Measurements from ENCODE around the gene DTX4. TPM values are rescaled to one million over a fixed set of nuclear protein-coding genes. Genes with fewer than 3 reads are reported as not detected.

The DTX4 gene
- total and polyA plus RNA-seq, 2 of the 4 experiments (the other 2 are of a cell fraction) = 2.7 to 3.0 TPM

- H3K9ac ChIP-seq (ENCODE audit: low read depth, low read length) = no peak overlapping the region
- no peak for DNase-seq
- H3K9me3 ChIP-seq (ENCODE audit: control insufficient read depth, insufficient read depth, low read length) = no peaks in the 10 kb centered on the region
- H3K9me1 ChIP-seq (ENCODE audit: insufficient read depth, low read length) = peaks cover 11% of the 10 kb centered on the region
- H3K27ac ChIP-seq (ENCODE audit: insufficient read depth, low read length) = no peak overlapping the region
- H3K27me3 ChIP-seq (ENCODE audit: control insufficient read depth, insufficient read depth, low read length) = no peaks in the 10 kb centered on the region
- peaks cover 22% of the 10 kb centered on the region for H3K36me3 ChIP-seq (ENCODE audit: control insufficient read depth, insufficient read depth, low read length)
- no peak overlapping the region for H2AK5ac ChIP-seq (ENCODE audit: low read depth, low read length)
- ChIA-PET POLR2A (ENCODE audit: unreplicated experiment) (no interaction called here), CTCF (no interaction called here)
- intact Hi-C loops (cut with micrococcal nuclease) = no loop called here
- TF ChIP-seq CHD1 (IDR thresholded peaks at IDR 0.05; ENCODE audit: low read depth, low read length) (no peak), MAFK (IDR thresholded peaks at IDR 0.05; ENCODE audit: low read depth, low read length) (no peak), NFE2L2 (IDR thresholded peaks at IDR 0.05; ENCODE audit: low read depth, low read length) (no peak), RAD21 (IDR thresholded peaks at IDR 0.05; ENCODE audit: low read length) (no peak), FOS (IDR thresholded peaks at IDR 0.05; ENCODE audit: low read depth, low read length) (no peak), BHLHE40 (IDR thresholded peaks at IDR 0.05; ENCODE audit: low read depth, low read length) (no peak), SMC3 (IDR thresholded peaks at IDR 0.05; ENCODE audit: low read depth, low read length) (no peak), RFX5 (IDR thresholded peaks at IDR 0.05; ENCODE audit: low read depth, low read length) (no peak), MXI1 (IDR thresholded peaks at IDR 0.05; ENCODE audit: borderline replicate concordance, low read depth, low read length) (no peak), RCOR1 (IDR thresholded peaks at IDR 0.05; ENCODE audit: insufficient replicate concordance, low read length) (no peak), MAZ (IDR thresholded peaks at IDR 0.05; ENCODE audit: borderline replicate concordance, low read depth, low read length) (no peak)
- TF ChIP-seq, protein P1, sequence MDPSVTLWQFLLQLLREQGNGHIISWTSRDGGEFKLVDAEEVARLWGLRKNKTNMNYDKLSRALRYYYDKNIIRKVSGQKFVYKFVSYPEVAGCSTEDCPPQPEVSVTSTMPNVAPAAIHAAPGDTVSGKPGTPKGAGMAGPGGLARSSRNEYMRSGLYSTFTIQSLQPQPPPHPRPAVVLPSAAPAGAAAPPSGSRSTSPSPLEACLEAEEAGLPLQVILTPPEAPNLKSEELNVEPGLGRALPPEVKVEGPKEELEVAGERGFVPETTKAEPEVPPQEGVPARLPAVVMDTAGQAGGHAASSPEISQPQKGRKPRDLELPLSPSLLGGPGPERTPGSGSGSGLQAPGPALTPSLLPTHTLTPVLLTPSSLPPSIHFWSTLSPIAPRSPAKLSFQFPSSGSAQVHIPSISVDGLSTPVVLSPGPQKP (IDR thresholded peaks at IDR 0.05; ENCODE audit: borderline replicate concordance, low read depth, low read length) = no peak
- TF ChIP-seq, protein P2, sequence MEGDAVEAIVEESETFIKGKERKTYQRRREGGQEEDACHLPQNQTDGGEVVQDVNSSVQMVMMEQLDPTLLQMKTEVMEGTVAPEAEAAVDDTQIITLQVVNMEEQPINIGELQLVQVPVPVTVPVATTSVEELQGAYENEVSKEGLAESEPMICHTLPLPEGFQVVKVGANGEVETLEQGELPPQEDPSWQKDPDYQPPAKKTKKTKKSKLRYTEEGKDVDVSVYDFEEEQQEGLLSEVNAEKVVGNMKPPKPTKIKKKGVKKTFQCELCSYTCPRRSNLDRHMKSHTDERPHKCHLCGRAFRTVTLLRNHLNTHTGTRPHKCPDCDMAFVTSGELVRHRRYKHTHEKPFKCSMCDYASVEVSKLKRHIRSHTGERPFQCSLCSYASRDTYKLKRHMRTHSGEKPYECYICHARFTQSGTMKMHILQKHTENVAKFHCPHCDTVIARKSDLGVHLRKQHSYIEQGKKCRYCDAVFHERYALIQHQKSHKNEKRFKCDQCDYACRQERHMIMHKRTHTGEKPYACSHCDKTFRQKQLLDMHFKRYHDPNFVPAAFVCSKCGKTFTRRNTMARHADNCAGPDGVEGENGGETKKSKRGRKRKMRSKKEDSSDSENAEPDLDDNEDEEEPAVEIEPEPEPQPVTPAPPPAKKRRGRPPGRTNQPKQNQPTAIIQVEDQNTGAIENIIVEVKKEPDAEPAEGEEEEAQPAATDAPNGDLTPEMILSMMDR (conservative IDR thresholded peaks at IDR 0.05; ENCODE audit: low read depth, low read length) = no peak
- TF ChIP-seq, protein P3, sequence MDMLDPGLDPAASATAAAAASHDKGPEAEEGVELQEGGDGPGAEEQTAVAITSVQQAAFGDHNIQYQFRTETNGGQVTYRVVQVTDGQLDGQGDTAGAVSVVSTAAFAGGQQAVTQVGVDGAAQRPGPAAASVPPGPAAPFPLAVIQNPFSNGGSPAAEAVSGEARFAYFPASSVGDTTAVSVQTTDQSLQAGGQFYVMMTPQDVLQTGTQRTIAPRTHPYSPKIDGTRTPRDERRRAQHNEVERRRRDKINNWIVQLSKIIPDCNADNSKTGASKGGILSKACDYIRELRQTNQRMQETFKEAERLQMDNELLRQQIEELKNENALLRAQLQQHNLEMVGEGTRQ (IDR thresholded peaks at IDR 0.05; ENCODE audit: low read depth, low read length) = no peak
- no peak overlapping the region for H3K23ac ChIP-seq (ENCODE audit: low read depth, low read length)
- H4K91ac ChIP-seq (ENCODE audit: insufficient read depth, low read depth, low read length) = no peak overlapping the region
- H4K5ac ChIP-seq (ENCODE audit: low read depth, low read length) = no peak overlapping the region
- 94% methylated on average over 6 of the region's 33 CpGs; no CpG with 5 or more reads in 1 of the 2 experiments for WGBS, 2 experiments (ENCODE audit: extremely low coverage in 2 of 2, insufficient read length in 1 of 2)
- H3K18ac ChIP-seq (ENCODE audit: low read depth, low read length) = no peak overlapping the region
- no peak overlapping the region for H4K8ac ChIP-seq (ENCODE audit: low read depth in 2 of 2, low read length in 2 of 2)
- H3K56ac ChIP-seq (ENCODE audit: extremely low read depth, insufficient read depth, low read length) = no peak overlapping the region
- in situ Hi-C loops (cut with MboI; ENCODE audit: low sequenced_read_pairs) = no loop called here
- no peak overlapping the region for H2AK9ac ChIP-seq (replicated peaks; ENCODE audit: low read depth, low read length, poor library complexity)
- no TSS peak for BruUV-seq (replicated peaks)
- no peak for ATAC-seq (ENCODE audit: low read depth)
- no peak overlapping the region for H2BK15ac ChIP-seq (ENCODE audit: low read depth, low read length)
- H2BK5ac ChIP-seq (ENCODE audit: low read depth, low read length, poor library complexity, severe bottlenecking) = no peak overlapping the region
- H3K4ac ChIP-seq (ENCODE audit: low read depth, low read length) = no peak overlapping the region
- no peak overlapping the region for H3K4me2 ChIP-seq (ENCODE audit: low read depth, low read length)
- no peak overlapping the region for H2BK20ac ChIP-seq (ENCODE audit: low read depth, low read length)
- H2BK120ac ChIP-seq (ENCODE audit: low read depth, low read length) = no peak overlapping the region
- H3K14ac ChIP-seq (replicated peaks; ENCODE audit: low read depth, low read length) = no peak overlapping the region
- peaks cover 0 to 11% of the 10 kb centered on the region in 2 experiments; a peak in 2 of 4 replicates for H3K79me1 ChIP-seq (ENCODE audit: low read depth in 1 of 2, low read length in 2 of 2)
- no peak overlapping the region for H3K4me3 ChIP-seq (ENCODE audit: insufficient read depth, low read depth, low read length)
- 0 out of 2 replicates have a peak, but pooled peaks cover 4% of the 10 kb centered on the region for H4K20me1 ChIP-seq (ENCODE audit: insufficient read depth, low read length)
- no peak overlapping the region for H2AFZ ChIP-seq (replicated peaks; ENCODE audit: low read length, poor library complexity)
- dilution Hi-C loops (cut with HindIII; ENCODE audit: low sequenced_read_pairs, unreplicated experiment) = no loop called here
- H3K4me1 ChIP-seq (ENCODE audit: control insufficient read depth, insufficient read depth, low read length) = peaks cover 15% of the 10 kb centered on the region; the same call in 1 of the 2 replicates
Measured at GRCh38 chr11:59181746-59182456, 10.0 kb downstream of the DTX4 start.
